Lower leg skin (tissue), 3 donors: ENCODE results near the gene RAB27B.

Experiments used
- POLR2A ChIP-seq, 2 donors: fragments of 450-650 bp; IDR thresholded peaks; one replicate each; pipeline ENCODE4 v1.6.1; 2016 to 2017; ENCODE audit warnings: antibody characterized with exemption in 2 of 2, mild to moderate bottlenecking in 1 of 2, moderate library complexity in 1 of 2
- TF ChIP-seq, protein P1 (sequence below), 3 donors: fragments of 450-650 bp; IDR thresholded peaks; one replicate each; pipeline ENCODE4 v1.5.1; 2016; ENCODE audit warnings: antibody characterized with exemption in 3 of 3, mild to moderate bottlenecking in 3 of 3, moderate library complexity in 2 of 3

DNA sequence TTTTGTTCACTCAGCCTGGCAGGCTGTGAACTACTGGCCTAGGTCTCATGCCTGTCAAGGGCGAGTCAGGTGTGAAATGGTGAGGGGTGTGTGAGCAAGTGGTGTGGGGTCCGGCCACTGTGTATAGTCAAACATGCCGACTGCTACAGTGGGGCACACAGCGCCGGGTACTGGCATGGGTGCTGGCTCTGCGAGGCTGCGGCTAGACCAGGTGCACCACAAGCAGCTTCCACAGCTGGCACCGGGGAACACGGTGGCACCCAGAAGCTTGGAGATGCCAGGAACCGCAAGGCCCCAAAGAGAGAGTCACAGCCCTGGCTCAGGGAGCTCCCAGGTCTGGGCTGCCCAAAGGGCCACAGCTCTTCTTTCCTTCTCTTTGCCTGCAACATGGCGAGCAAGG lies 81.3 kb downstream of the RAB27B start:
- TF ChIP-seq POLR2A (IDR thresholded peaks at IDR 0.05) = no peak
- TF ChIP-seq, protein P1, sequence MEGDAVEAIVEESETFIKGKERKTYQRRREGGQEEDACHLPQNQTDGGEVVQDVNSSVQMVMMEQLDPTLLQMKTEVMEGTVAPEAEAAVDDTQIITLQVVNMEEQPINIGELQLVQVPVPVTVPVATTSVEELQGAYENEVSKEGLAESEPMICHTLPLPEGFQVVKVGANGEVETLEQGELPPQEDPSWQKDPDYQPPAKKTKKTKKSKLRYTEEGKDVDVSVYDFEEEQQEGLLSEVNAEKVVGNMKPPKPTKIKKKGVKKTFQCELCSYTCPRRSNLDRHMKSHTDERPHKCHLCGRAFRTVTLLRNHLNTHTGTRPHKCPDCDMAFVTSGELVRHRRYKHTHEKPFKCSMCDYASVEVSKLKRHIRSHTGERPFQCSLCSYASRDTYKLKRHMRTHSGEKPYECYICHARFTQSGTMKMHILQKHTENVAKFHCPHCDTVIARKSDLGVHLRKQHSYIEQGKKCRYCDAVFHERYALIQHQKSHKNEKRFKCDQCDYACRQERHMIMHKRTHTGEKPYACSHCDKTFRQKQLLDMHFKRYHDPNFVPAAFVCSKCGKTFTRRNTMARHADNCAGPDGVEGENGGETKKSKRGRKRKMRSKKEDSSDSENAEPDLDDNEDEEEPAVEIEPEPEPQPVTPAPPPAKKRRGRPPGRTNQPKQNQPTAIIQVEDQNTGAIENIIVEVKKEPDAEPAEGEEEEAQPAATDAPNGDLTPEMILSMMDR (IDR thresholded peaks at IDR 0.05) = no peak
